Activated naive CD8-positive, alpha-beta T cell treated with anti-CD3 and anti-CD28 coated beads, Interleukin-2, amount 10 ng/mL, durations not matched to agents 7 days and 5 days (primary cell): ENCODE results near the gene CIAO2B. TPM values are rescaled to one million over a fixed set of nuclear protein-coding genes. Genes with fewer than 3 reads are reported as not detected.

ENCODE experiments used
- ATAC-seq: fragments of 150-1000 bp; cut with Tn5 transposase; one replicate; pipeline ENCODE4 v1.10.0; 2021; ENCODE audit warnings: low read depth, moderate library complexity
- POLR2A ChIA-PET: fragments of 350-600 bp; sonication (Branson Sonifier 250); formaldehyde crosslinking; loops from one replicate; lab custom pipeline; 2021; ENCODE audit warnings: antibody characterized with exemption; lab: Charles Lee
- DNase-seq: peaks from one replicate; pipeline ENCODE4 v3.0.0; 2021
- H3K27ac Mint-ChIP-seq: one replicate; pipeline ENCODE4 v1.8.0; 2022; ENCODE audit warnings: mild to moderate bottlenecking, mixed read lengths
- H3K27me3 Mint-ChIP-seq: one replicate; pipeline ENCODE4 v1.8.0; 2022; ENCODE audit warnings: mild to moderate bottlenecking, moderate library complexity, mixed read lengths
- H3K36me3 Mint-ChIP-seq: one replicate; pipeline ENCODE4 v1.8.0; 2021; ENCODE audit warnings: mild to moderate bottlenecking, mixed read lengths
- H3K4me1 Mint-ChIP-seq: one replicate; pipeline ENCODE4 v1.8.0; 2021; ENCODE audit warnings: mixed read lengths
- H3K4me3 Mint-ChIP-seq: one replicate; pipeline ENCODE4 v1.8.0; 2022; ENCODE audit warnings: mild to moderate bottlenecking, moderate library complexity, mixed read lengths
- H3K9me3 Mint-ChIP-seq: one replicate; pipeline ENCODE4 v1.8.0; 2021; ENCODE audit warnings: mixed read lengths
- total RNA-seq, 2 experiments: library from RNA; stranded (reverse); gene quantifications; one replicate each; pipeline ENCODE4 v1.2.3, GENCODE V29; 2021

The CIAO2B gene
- total RNA-seq, 2 experiments from 2014 or later = 98.0 to 106 TPM

GRCh38 chr16:66930189-66930588 lies 4.0 kb downstream of the CIAO2B start:
- Mint-ChIP-seq H3K27me3 (peaks cover 9% of the 10 kb centered on the region), H3K36me3 (peaks cover 14% of the 10 kb centered on the region), H3K9me3 (no peaks in the 10 kb centered on the region), H3K4me3 (no peak overlapping the region), H3K27ac (peak overlapping the region; percentile 9), H3K4me1 (peaks cover 32% of the 10 kb centered on the region)
- POLR2A ChIA-PET = interaction anchor here (0.6 kb wide), 1 partner anchor 487 kb away, joined by 3 read pairs; no protein-coding TSS in a partner anchor
- DNase-seq (no peak), ATAC-seq (no peak)

GRCh38 chr16:66928702-66929388 lies 5.4 kb downstream of the CIAO2B start:
- no peaks in the 10 kb centered on the region for H3K9me3 Mint-ChIP-seq
- POLR2A ChIA-PET = interaction anchor here (0.6 to 0.9 kb wide), 4 partner anchors 16 to 99 kb away, joined by 3 read pairs; no protein-coding TSS in a partner anchor
- no peak overlapping the region for H3K4me3 Mint-ChIP-seq
- peaks cover 17% of the 10 kb centered on the region for H3K27me3 Mint-ChIP-seq
- DNase-seq (peak; percentile 69), ATAC-seq (peak; percentile 50)
- H3K27ac Mint-ChIP-seq = no peak overlapping the region
- peaks cover 33% of the 10 kb centered on the region for H3K4me1 Mint-ChIP-seq
- peaks cover 11% of the 10 kb centered on the region for H3K36me3 Mint-ChIP-seq

- H3K27me3 Mint-ChIP-seq = peaks cover 25% of the 10 kb centered on the region
- DNase-seq (no peak), ATAC-seq (no peak)
- H3K36me3 Mint-ChIP-seq = peaks cover 4% of the 10 kb centered on the region
- H3K4me1 Mint-ChIP-seq = peaks cover 26% of the 10 kb centered on the region
- H3K27ac Mint-ChIP-seq = no peak overlapping the region
- POLR2A ChIA-PET = interaction anchor here (0.5 to 0.8 kb wide), 3 partner anchors 16 to 98 kb away, joined by 3 read pairs; no protein-coding TSS in a partner anchor
- H3K4me3 Mint-ChIP-seq = no peak overlapping the region
- no peaks in the 10 kb centered on the region for H3K9me3 Mint-ChIP-seq
Observed at GRCh38 chr16:66927918-66928649, 6.1 kb downstream of the CIAO2B start.

- Mint-ChIP-seq H3K9me3 (no peaks in the 10 kb centered on the region), H3K27ac (no peak overlapping the region), H3K4me3 (no peak overlapping the region), H3K27me3 (peaks cover 26% of the 10 kb centered on the region), H3K36me3 (no peaks in the 10 kb centered on the region), H3K4me1 (peaks cover 18% of the 10 kb centered on the region)
- DNase-seq = no peak
- POLR2A ChIA-PET = interaction anchor here (0.7 to 1.1 kb wide), 2 partner anchors 35 to 46 kb away, joined by 3 read pairs; partner anchors contain the start of gene PDP2
- no peak for ATAC-seq
Observed at GRCh38 chr16:66926961-66927436, 7.2 kb downstream of the CIAO2B start.

- DNase-seq (no peak), ATAC-seq (no peak)
- Mint-ChIP-seq H3K4me3 (peak overlapping the region; percentile 19), H3K36me3 (no peaks in the 10 kb centered on the region), H3K4me1 (peaks cover 16% of the 10 kb centered on the region), H3K9me3 (no peaks in the 10 kb centered on the region), H3K27me3 (peaks cover 27% of the 10 kb centered on the region), H3K27ac (no peak overlapping the region)
- POLR2A ChIA-PET = interaction anchor here (0.7 to 1.1 kb wide), 2 partner anchors 36 to 46 kb away, joined by 3 read pairs; partner anchors contain the start of gene PDP2
Observed at GRCh38 chr16:66926171-66926947, 7.8 kb downstream of the CIAO2B start.

GRCh38 chr16:66925322-66925840 lies 8.8 kb downstream of the CIAO2B start, which contains the start of gene RRAD:
RRAD (minus strand) TSS chr16:66925535; CDS start chr16:66925179, 356 bp downstream.
- Mint-ChIP-seq H3K36me3 (no peaks in the 10 kb centered on the region), H3K27me3 (peaks cover 28% of the 10 kb centered on the region), H3K9me3 (no peaks in the 10 kb centered on the region), H3K4me3 (peak within 1 kb of the TSS; percentile 69), H3K27ac (no peak within 1 kb of the TSS), H3K4me1 (peaks cover 16% of the 10 kb centered on the region)
- DNase-seq = no peak
- POLR2A ChIA-PET = interaction anchor here (0.5 kb wide), 1 partner anchor 85 kb away, joined by 5 read pairs; no protein-coding TSS in a partner anchor
- peak; percentile 3 for ATAC-seq

GRCh38 chr16:66924527-66925321 lies 9.5 kb downstream of the CIAO2B start:
- peak; percentile 76 for DNase-seq
- Mint-ChIP-seq H3K27ac (no peak overlapping the region), H3K27me3 (peaks cover 28% of the 10 kb centered on the region), H3K4me3 (peak overlapping the region; percentile 69), H3K36me3 (no peaks in the 10 kb centered on the region), H3K9me3 (no peaks in the 10 kb centered on the region), H3K4me1 (peaks cover 16% of the 10 kb centered on the region)
- POLR2A ChIA-PET = no interaction called here
- ATAC-seq = peak; percentile 70

GRCh38 chr16:66923866-66924265 lies 10.3 kb downstream of the CIAO2B start:
- Mint-ChIP-seq H3K36me3 (no peaks in the 10 kb centered on the region), H3K4me3 (no peak overlapping the region), H3K27me3 (peaks cover 32% of the 10 kb centered on the region), H3K27ac (no peak overlapping the region), H3K4me1 (peaks cover 16% of the 10 kb centered on the region), H3K9me3 (no peaks in the 10 kb centered on the region)
- ATAC-seq (no peak), DNase-seq (no peak)
- POLR2A ChIA-PET = no interaction called here

GRCh38 chr16:66923247-66923731 lies 10.9 kb downstream of the CIAO2B start:
- no peak for ATAC-seq

GRCh38 chr16:66921729-66922450 lies 12.3 kb downstream of the CIAO2B start:
- peaks cover 36% of the 10 kb centered on the region for H3K27me3 Mint-ChIP-seq
- no peaks in the 10 kb centered on the region for H3K36me3 Mint-ChIP-seq
- POLR2A ChIA-PET = interaction anchor here (0.6 kb wide), 1 partner anchor 223 kb away, joined by 3 read pairs; no protein-coding TSS in a partner anchor
- DNase-seq = no peak
- no peak overlapping the region for H3K4me3 Mint-ChIP-seq
- peaks cover 9% of the 10 kb centered on the region for H3K4me1 Mint-ChIP-seq
- no peak for ATAC-seq
- no peak overlapping the region for H3K27ac Mint-ChIP-seq
- no peaks in the 10 kb centered on the region for H3K9me3 Mint-ChIP-seq

More at GRCh38 chr16:66923247-66923731, 10.9 kb downstream of the CIAO2B start:
- Mint-ChIP-seq H3K36me3 (no peaks in the 10 kb centered on the region), H3K27ac (no peak overlapping the region), H3K4me1 (peaks cover 13% of the 10 kb centered on the region), H3K27me3 (peaks cover 33% of the 10 kb centered on the region), H3K4me3 (no peak overlapping the region), H3K9me3 (no peaks in the 10 kb centered on the region)
- no peak for DNase-seq
- POLR2A ChIA-PET = no interaction called here

GRCh38 chr16:66920924-66921680 lies 13.1 kb downstream of the CIAO2B start:
- POLR2A ChIA-PET = interaction anchor here (0.6 to 1.8 kb wide), 2 partner anchors 12 to 222 kb away, joined by 3 to 4 read pairs; partner anchors contain the start of gene CIAO2B
- ATAC-seq = no peak
- Mint-ChIP-seq H3K9me3 (no peaks in the 10 kb centered on the region), H3K36me3 (no peaks in the 10 kb centered on the region), H3K27ac (no peak overlapping the region), H3K4me3 (no peak overlapping the region), H3K27me3 (peaks cover 36% of the 10 kb centered on the region), H3K4me1 (peaks cover 9% of the 10 kb centered on the region)
- no peak for DNase-seq
